Panc1 (cell line): ENCODE results near the gene CLEC6A. TPM values are rescaled to one million over a fixed set of nuclear protein-coding genes. Genes with fewer than 3 reads are reported as not detected.

Experiments used
- ATAC-seq: fragments of 200-7000 bp; cut with Tn5 transposase; 2 replicates; pipeline ENCODE4 v1.9.1; 2020; ENCODE audit warnings: mild to moderate bottlenecking, moderate library complexity
- BruUV-seq: library from RNA; stranded (reverse); fragments of 400-500 nt; replicated peaks from 2 replicates; lab custom pipeline; 2021; lab: Mats Ljungman, UMichigan
- CTCF ChIA-PET: fragments of 300-600 bp; sonication (Branson Sonifier 250); formaldehyde crosslinking; loops from one replicate; lab custom pipeline; 2022; ENCODE audit warnings: antibody characterized with exemption; lab: Charles Lee
- POLR2A ChIA-PET: fragments of 300-600 bp; sonication (Branson Sonifier 250); formaldehyde crosslinking; loops from one replicate; lab custom pipeline; 2022; ENCODE audit warnings: antibody characterized with exemption; lab: Charles Lee
- DNase-seq: peaks from one replicate; pipeline ENCODE4 v3.0.0-alpha.2; 2010; ENCODE audit warnings: low read depth, low spot score
- H3K27ac ChIP-seq: 2 replicates; pipeline ENCODE4 v1.5.1; 2011; ENCODE audit warnings: mild to moderate bottlenecking, low read length, inconsistent platforms
- H3K27me3 ChIP-seq: fragments of 200-500 bp; sonication (Bioruptor generic); 2 replicates; pipeline ENCODE4 v1.6.0; 2014; ENCODE audit warnings: low read length, inconsistent platforms; ENCODE audit not compliant: control insufficient read depth, insufficient read depth
- H3K36me3 ChIP-seq: fragments of 200-500 bp; sonication (Bioruptor generic); 2 replicates; pipeline ENCODE4 v1.5.1; 2014; ENCODE audit warnings: inconsistent platforms, mild to moderate bottlenecking, low read length, moderate library complexity; ENCODE audit not compliant: control insufficient read depth, insufficient read depth
- H3K4me1 ChIP-seq: 2 replicates; pipeline ENCODE4 v1.5.1; 2011; ENCODE audit warnings: inconsistent platforms, mild to moderate bottlenecking, low read length, moderate library complexity; ENCODE audit not compliant: control insufficient read depth, insufficient read depth
- H3K4me3 ChIP-seq, 2 experiments: 2 replicates each; pipeline ENCODE4 v1.5.1; 2011 to 2012; ENCODE audit warnings: low read depth in 2 of 2, low read length in 2 of 2, mild to moderate bottlenecking in 2 of 2, inconsistent platforms in 1 of 2, moderate library complexity in 1 of 2
- H3K9me3 ChIP-seq: fragments of 200-500 bp; sonication (Bioruptor generic); 2 replicates; pipeline ENCODE4 v1.5.1; 2014; ENCODE audit warnings: low read depth, mild to moderate bottlenecking, inconsistent platforms, low read length, moderate library complexity; ENCODE audit not compliant: control insufficient read depth, insufficient read depth
- POLR2AphosphoS5 ChIP-seq: IDR thresholded peaks from 2 replicates; pipeline ENCODE4 v1.6.1; 2012; ENCODE audit warnings: mild to moderate bottlenecking, low read depth, low read length, moderate library complexity
- SIN3A ChIP-seq: IDR thresholded peaks from 2 replicates; pipeline ENCODE4 v1.6.1; 2012; ENCODE audit warnings: low read depth, mild to moderate bottlenecking, low read length, moderate library complexity, borderline replicate concordance; ENCODE audit not compliant: insufficient read depth
- TCF7L2 ChIP-seq: IDR thresholded peaks from 2 replicates; pipeline ENCODE4 v1.6.1; 2011; ENCODE audit warnings: mild to moderate bottlenecking, low read depth, low read length, inconsistent platforms
- in situ Hi-C: cut with HindIII; loops from 2 replicates; pipeline ENCODE4 v1.10.0; 2016; ENCODE audit warnings: low sequenced_read_pairs, low pct_unique_long_range_greater_than_20kb
- intact Hi-C: fragments of 100-400 bp; cut with micrococcal nuclease; formaldehyde crosslinking; loops from one replicate; pipeline ENCODE4 v1.10.0; 2022; ENCODE audit not compliant: unreplicated experiment
- total RNA-seq: library from RNA; stranded (reverse); gene quantifications from one replicate; pipeline ENCODE4 v1.2.1, GENCODE V29; 2021; ENCODE audit not compliant: unreplicated experiment
- TF ChIP-seq, protein P1 (sequence below), 2 experiments: IDR thresholded peaks; 2 replicates each; pipeline ENCODE4 v1.6.1; 2011 to 2012; ENCODE audit warnings: low read depth in 2 of 2, control low read depth in 1 of 2, low read length in 1 of 2, mild to moderate bottlenecking in 1 of 2, moderate library complexity in 1 of 2; ENCODE audit not compliant: insufficient read depth in 1 of 2
- TF ChIP-seq, protein P2 (sequence below): fragments of 450-650 bp; IDR thresholded peaks from 2 replicates; pipeline ENCODE4 v1.5.1; 2017; ENCODE audit warnings: mild to moderate bottlenecking

CLEC6A gene
- total RNA-seq, 1 experiment from 2014 or later: not detected

DNA sequence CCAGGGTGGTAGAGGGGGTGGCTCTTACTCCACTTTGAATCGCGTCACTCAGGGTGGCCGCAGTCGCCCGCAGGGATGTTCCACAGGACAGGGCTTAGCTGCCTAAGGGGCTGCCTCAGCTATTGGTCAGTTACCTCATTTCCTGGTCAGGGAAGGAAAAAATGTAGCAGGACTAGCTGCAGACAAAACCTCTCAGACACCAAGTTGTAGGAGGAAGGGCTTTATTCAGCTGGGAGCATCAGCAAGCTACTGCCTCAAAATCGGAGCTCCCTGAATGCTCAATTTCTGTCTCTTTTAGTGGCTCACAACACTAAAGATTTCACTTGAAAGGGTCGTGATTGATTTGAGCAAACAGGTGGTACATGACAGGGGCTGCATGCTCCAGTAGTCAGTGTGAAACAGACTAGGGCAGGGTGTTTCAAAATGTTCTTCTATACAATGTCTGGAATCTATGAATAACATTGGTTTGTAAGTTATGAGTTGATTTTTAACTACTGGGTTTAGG is 6.4 kb upstream of the CLEC6A start:
- BruUV-seq: no TSS peak
- no peak for ATAC-seq
- Histone ChIP-seq H3K4me1 (no peaks in the 10 kb centered on the region), H3K27me3 (no peaks in the 10 kb centered on the region; the same call in 1 of the 2 replicates), H3K36me3 (no peaks in the 10 kb centered on the region; the same call in 1 of the 2 replicates), H3K9me3 (no peaks in the 10 kb centered on the region), H3K4me3 (no peak overlapping the region), H3K27ac (no peak overlapping the region)
- DNase-seq: no peak
- in situ Hi-C loops: no loop called here
- intact Hi-C loops: no loop called here
- CTCF ChIA-PET: no interaction called here
- no peak for TF ChIP-seq SIN3A
- TF ChIP-seq, protein P1, sequence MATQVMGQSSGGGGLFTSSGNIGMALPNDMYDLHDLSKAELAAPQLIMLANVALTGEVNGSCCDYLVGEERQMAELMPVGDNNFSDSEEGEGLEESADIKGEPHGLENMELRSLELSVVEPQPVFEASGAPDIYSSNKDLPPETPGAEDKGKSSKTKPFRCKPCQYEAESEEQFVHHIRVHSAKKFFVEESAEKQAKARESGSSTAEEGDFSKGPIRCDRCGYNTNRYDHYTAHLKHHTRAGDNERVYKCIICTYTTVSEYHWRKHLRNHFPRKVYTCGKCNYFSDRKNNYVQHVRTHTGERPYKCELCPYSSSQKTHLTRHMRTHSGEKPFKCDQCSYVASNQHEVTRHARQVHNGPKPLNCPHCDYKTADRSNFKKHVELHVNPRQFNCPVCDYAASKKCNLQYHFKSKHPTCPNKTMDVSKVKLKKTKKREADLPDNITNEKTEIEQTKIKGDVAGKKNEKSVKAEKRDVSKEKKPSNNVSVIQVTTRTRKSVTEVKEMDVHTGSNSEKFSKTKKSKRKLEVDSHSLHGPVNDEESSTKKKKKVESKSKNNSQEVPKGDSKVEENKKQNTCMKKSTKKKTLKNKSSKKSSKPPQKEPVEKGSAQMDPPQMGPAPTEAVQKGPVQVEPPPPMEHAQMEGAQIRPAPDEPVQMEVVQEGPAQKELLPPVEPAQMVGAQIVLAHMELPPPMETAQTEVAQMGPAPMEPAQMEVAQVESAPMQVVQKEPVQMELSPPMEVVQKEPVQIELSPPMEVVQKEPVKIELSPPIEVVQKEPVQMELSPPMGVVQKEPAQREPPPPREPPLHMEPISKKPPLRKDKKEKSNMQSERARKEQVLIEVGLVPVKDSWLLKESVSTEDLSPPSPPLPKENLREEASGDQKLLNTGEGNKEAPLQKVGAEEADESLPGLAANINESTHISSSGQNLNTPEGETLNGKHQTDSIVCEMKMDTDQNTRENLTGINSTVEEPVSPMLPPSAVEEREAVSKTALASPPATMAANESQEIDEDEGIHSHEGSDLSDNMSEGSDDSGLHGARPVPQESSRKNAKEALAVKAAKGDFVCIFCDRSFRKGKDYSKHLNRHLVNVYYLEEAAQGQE (IDR thresholded peaks at IDR 0.05; ENCODE audit: insufficient read depth in 1 of 2, low read depth in 2 of 2, low read length in 1 of 2): no peak
- POLR2A ChIA-PET: no interaction called here

DNA sequence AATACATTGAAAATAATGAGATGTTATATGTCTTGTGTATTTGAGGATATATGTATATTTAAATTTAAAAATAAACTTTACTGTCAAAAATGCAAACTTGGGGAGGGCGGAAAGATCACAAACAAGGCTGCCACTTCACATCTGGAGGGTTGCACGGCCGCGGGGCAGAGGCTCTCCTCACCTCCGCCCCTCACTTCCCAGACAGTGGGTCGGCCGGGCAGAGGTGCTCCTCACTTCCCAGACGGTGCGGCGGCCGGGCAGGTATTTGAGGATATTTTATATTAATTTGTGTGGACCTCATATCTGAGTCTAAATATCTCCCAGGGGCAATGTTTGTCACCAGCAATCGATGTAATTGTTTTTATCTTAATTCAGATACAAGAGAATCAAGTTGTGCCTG is 3.7 kb upstream of the CLEC6A start:
- no peak for TF ChIP-seq SIN3A
- no peak for TF ChIP-seq POLR2AphosphoS5
- TF ChIP-seq, protein P2, sequence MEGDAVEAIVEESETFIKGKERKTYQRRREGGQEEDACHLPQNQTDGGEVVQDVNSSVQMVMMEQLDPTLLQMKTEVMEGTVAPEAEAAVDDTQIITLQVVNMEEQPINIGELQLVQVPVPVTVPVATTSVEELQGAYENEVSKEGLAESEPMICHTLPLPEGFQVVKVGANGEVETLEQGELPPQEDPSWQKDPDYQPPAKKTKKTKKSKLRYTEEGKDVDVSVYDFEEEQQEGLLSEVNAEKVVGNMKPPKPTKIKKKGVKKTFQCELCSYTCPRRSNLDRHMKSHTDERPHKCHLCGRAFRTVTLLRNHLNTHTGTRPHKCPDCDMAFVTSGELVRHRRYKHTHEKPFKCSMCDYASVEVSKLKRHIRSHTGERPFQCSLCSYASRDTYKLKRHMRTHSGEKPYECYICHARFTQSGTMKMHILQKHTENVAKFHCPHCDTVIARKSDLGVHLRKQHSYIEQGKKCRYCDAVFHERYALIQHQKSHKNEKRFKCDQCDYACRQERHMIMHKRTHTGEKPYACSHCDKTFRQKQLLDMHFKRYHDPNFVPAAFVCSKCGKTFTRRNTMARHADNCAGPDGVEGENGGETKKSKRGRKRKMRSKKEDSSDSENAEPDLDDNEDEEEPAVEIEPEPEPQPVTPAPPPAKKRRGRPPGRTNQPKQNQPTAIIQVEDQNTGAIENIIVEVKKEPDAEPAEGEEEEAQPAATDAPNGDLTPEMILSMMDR: no peak
- no peak for TF ChIP-seq TCF7L2
- TF ChIP-seq, protein P1 (IDR thresholded peaks at IDR 0.05; ENCODE audit: insufficient read depth in 1 of 2, low read depth in 2 of 2, low read length in 1 of 2): no peak
- in situ Hi-C loops: no loop called here
- H3K27ac ChIP-seq: no peak overlapping the region
- no peaks in the 10 kb centered on the region for H3K9me3 ChIP-seq
- no peak for DNase-seq
- ChIA-PET CTCF (no interaction called here), POLR2A (no interaction called here)
- intact Hi-C loops: no loop called here
- no TSS peak for BruUV-seq
- no peaks in the 10 kb centered on the region for H3K4me1 ChIP-seq
- ATAC-seq: no peak
- no peaks in the 10 kb centered on the region; the same call in 1 of the 2 replicates for H3K27me3 ChIP-seq
- no peaks in the 10 kb centered on the region; the same call in 1 of the 2 replicates for H3K36me3 ChIP-seq
- no peak overlapping the region for H3K4me3 ChIP-seq
